ENCODE data around the gene DALRD3. TPM values are rescaled to one million over a fixed set of nuclear protein-coding genes. Genes with fewer than 3 reads are reported as not detected.

Gene DALRD3
- total RNA-seq, 2 experiments from 2014 or later, result 20.2 to 22.8 TPM

- peak; percentile 95 for DNase-seq
- Mint-ChIP-seq H3K27me3 (no peaks in the 10 kb centered on the region), H3K36me3 (ENCODE audit: low read depth) (peaks cover 65% of the 10 kb centered on the region), H3K4me1 (ENCODE audit: low read depth) (peaks cover 43% of the 10 kb centered on the region), H3K9me3 (no peaks in the 10 kb centered on the region), H3K27ac (peak within 1 kb of the TSS; percentile 92), H3K4me3 (peak within 1 kb of the TSS; percentile 88)
- ChIA-PET CTCF (interaction anchor here (0.6 to 1.5 kb wide), 6 partner anchors 15 to 141 kb away, joined by 3 to 12 read pairs (median 4); partner anchors contain the start of genes P4HTM, QARS1 and WDR6), POLR2A (interaction anchor here (0.6 to 2.3 kb wide), 19 partner anchors 8 to 556 kb away, joined by 3 to 30 read pairs (median 3); partner anchors contain the start of genes ARIH2, P4HTM, QRICH1 and USP4)
- TF ChIP-seq CTCF (IDR thresholded peaks at IDR 0.05), result no peak
- peak; percentile 95 for ATAC-seq
- intact Hi-C loops (cut with micrococcal nuclease), result loop anchor here (5.0 kb wide), 1 partner anchor 63 kb away; the partner anchor contains the start of gene QRICH1
Measured at GRCh38 chr3:49028673-49029562, 10.5 kb upstream of the DALRD3 start, which contains the start of gene IMPDH2. Gene IMPDH2 (minus strand): TSS chr3:49029398. CDS start chr3:49029350, 48 bp downstream.

GRCh38 chr3:49028298-49028672, 9.9 kb upstream of the DALRD3 start:
- intact Hi-C loops (cut with micrococcal nuclease), result loop anchor here (5.0 kb wide), 1 partner anchor 64 kb away; the partner anchor contains the start of gene QRICH1
- no peak for ATAC-seq
- H3K4me1 Mint-ChIP-seq (ENCODE audit: low read depth), result peaks cover 47% of the 10 kb centered on the region

GRCh38 chr3:49027634-49028033, 9.3 kb upstream of the DALRD3 start:
- CTCF ChIA-PET, result no interaction called here
- intact Hi-C loops (cut with micrococcal nuclease), result loop anchor here (5.0 kb wide), 1 partner anchor 65 kb away; the partner anchor contains the start of gene QRICH1
- Mint-ChIP-seq H3K27ac (peak overlapping the region; percentile 92), H3K9me3 (no peaks in the 10 kb centered on the region), H3K27me3 (no peaks in the 10 kb centered on the region), H3K36me3 (ENCODE audit: low read depth) (peaks cover 74% of the 10 kb centered on the region), H3K4me1 (ENCODE audit: low read depth) (peaks cover 53% of the 10 kb centered on the region), H3K4me3 (peak overlapping the region; percentile 88)
- DNase-seq, result no peak
- no peak for ATAC-seq
- no peak for TF ChIP-seq CTCF (IDR thresholded peaks at IDR 0.05)
- POLR2A ChIA-PET, result interaction anchor here (1.5 to 7.7 kb wide), 5 partner anchors 13 to 66 kb away, joined by 3 to 90 read pairs (median 14); partner anchors contain the start of genes P4HTM, QRICH1 and WDR6

More at GRCh38 chr3:49028298-49028672, 9.9 kb upstream of the DALRD3 start:
- Mint-ChIP-seq H3K4me3 (peak overlapping the region; percentile 88), H3K9me3 (no peaks in the 10 kb centered on the region), H3K36me3 (ENCODE audit: low read depth) (peaks cover 71% of the 10 kb centered on the region), H3K27ac (peak overlapping the region; percentile 92), H3K27me3 (no peaks in the 10 kb centered on the region)
- TF ChIP-seq CTCF (IDR thresholded peaks at IDR 0.05), result no peak
- ChIA-PET CTCF (interaction anchor here (0.6 to 1.5 kb wide), 2 partner anchors 14 to 141 kb away, joined by 4 read pairs; no protein-coding TSS in a partner anchor), POLR2A (interaction anchor here (0.7 to 2.3 kb wide), 11 partner anchors 8 to 311 kb away, joined by 3 to 30 read pairs (median 13); partner anchors contain the start of genes P4HTM, QRICH1, USP4 and WDR6)
- DNase-seq, result no peak

- H3K4me1 Mint-ChIP-seq (ENCODE audit: low read depth), result peaks cover 53% of the 10 kb centered on the region
- H3K36me3 Mint-ChIP-seq (ENCODE audit: low read depth), result peaks cover 69% of the 10 kb centered on the region
- no peak for TF ChIP-seq CTCF (IDR thresholded peaks at IDR 0.05)
- POLR2A ChIA-PET, result interaction anchor here (0.7 to 12.0 kb wide), 7 partner anchors 12 to 319 kb away, joined by 3 to 200 read pairs (median 10); partner anchors contain the start of genes P4HTM, QRICH1 and WDR6
- DNase-seq, result no peak
- ATAC-seq, result no peak
- H3K27ac Mint-ChIP-seq, result peak overlapping the region; percentile 92
- no peaks in the 10 kb centered on the region for H3K27me3 Mint-ChIP-seq
- H3K9me3 Mint-ChIP-seq, result no peaks in the 10 kb centered on the region
- intact Hi-C loops (cut with micrococcal nuclease), result loop anchor here (5.0 kb wide), 1 partner anchor 66 kb away; the partner anchor contains the start of gene QRICH1
- H3K4me3 Mint-ChIP-seq, result no peak overlapping the region
- CTCF ChIA-PET, result interaction anchor here (0.6 to 0.9 kb wide), 3 partner anchors 9 to 145 kb away, joined by 3 to 4 read pairs (median 3); partner anchors contain the start of gene KLHDC8B
Measured at GRCh38 chr3:49026536-49026935, 8.2 kb upstream of the DALRD3 start.

All from activated CD8-positive, alpha-beta T cell treated with anti-CD3 and anti-CD28 coated beads for 36 hours (primary cell).